ENCODE measurements around the gene FMN1. TPM values are rescaled to one million over a fixed set of nuclear protein-coding genes. Genes with fewer than 3 reads are reported as not detected.

The FMN1 gene
- total and polyA plus RNA-seq, 10 donors, result 0.43 to 42.1 (median 8.6) TPM

DNA sequence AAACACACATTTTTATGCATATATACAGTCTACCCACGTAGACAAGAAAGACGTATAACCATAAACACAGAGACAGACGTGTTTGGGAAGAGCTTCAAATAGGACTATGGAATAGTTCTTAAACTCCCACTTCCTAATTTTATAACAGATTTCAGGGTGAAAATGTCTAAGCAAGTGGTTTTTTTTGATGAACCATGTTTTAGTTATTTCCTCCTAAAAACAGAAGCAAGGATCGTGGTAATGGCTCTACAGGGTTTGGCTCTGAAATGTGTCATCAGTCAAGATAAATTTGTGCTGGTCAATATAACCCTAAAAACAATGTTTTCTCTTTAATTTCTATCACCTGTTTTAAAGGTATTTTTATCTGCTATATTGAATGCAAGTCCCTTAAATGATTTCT, 58.2 kb downstream of the FMN1 start:
- Histone ChIP-seq H3K4me1 (peaks cover 0 to 5% (median 0%) of the 10 kb centered on the region in 6 donors), H3K36me3 (no peaks in the 10 kb centered on the region), H3K27me3 (replicated peaks in 1 of 7) (no peaks in the 10 kb centered on the region), H3K9me3 (no peaks in the 10 kb centered on the region), H3K27ac (no peak overlapping the region), H3K4me3 (no peak overlapping the region)
- 13 to 31% (median 18%) methylated on average over 4 of the region's 4 CpGs for WGBS, 5 donors
- TF ChIP-seq POLR2AphosphoS5 (IDR thresholded peaks at IDR 0.05) (no peak), POLR2A (IDR thresholded peaks at IDR 0.05) (no peak)
- TF ChIP-seq, protein P1, sequence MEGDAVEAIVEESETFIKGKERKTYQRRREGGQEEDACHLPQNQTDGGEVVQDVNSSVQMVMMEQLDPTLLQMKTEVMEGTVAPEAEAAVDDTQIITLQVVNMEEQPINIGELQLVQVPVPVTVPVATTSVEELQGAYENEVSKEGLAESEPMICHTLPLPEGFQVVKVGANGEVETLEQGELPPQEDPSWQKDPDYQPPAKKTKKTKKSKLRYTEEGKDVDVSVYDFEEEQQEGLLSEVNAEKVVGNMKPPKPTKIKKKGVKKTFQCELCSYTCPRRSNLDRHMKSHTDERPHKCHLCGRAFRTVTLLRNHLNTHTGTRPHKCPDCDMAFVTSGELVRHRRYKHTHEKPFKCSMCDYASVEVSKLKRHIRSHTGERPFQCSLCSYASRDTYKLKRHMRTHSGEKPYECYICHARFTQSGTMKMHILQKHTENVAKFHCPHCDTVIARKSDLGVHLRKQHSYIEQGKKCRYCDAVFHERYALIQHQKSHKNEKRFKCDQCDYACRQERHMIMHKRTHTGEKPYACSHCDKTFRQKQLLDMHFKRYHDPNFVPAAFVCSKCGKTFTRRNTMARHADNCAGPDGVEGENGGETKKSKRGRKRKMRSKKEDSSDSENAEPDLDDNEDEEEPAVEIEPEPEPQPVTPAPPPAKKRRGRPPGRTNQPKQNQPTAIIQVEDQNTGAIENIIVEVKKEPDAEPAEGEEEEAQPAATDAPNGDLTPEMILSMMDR (IDR thresholded peaks at IDR 0.05 in 8 of 11, conservative IDR thresholded peaks at IDR 0.05 in 3 of 11), result no peak
- intact Hi-C loops (cut with DNase I; ENCODE audit: low total_unique reads), result no loop called here
- no peak for DNase-seq

DNA sequence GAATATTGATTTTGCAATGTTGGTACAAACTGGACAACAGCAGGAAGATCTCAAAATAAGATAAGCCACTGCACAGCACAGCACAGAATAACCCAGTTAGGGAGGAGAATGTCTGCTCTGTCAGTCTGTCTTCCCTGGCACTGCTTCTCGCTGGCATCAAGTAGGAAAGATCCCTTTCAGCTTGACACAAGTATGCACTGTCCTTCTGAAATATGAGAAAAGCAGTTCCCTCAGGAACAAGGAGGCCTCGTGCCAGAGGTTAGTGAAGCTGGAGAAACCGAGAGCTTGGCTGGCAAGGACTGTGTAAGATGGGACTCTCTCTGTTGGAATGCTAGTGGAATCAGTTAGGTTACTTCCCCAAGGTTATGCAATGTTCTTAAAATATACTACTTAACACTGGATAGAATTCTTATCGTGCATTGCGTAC, 59.1 kb downstream of the FMN1 start:
- WGBS, 5 donors, result 56 to 74% (median 63%) methylated on average over 5 of the region's 5 CpGs
- DNase-seq, result no peak

DNA sequence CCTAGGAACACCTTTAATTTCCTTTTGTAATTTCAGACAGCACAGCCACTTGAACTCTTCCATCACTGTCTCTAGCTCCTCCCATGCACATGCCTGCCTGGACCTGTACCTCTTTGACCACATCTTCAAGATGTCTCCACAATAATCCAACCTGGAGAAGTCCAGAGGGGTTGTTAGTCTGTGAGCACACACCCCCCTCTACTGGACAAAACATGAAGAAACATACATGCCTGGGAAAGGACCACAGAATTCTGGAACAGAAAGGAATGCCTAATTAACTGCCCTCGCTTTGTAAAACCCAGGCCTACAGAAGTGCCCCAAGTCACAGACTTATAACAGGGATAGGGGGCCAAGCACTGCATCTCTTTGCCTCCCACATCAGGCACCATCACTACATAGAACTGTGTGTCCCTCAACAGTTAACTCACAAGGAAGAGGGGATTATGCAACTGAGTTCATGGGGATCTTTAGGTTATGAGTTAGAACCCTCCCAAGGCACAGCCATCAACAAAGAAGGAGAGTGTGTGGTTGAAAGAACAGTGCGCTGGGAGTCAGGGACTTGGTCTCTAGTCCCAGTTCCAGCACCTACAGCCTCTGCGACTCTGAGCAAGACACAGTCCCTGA, 61.7 kb downstream of the FMN1 start:
- H3K4me3 ChIP-seq, result no peak overlapping the region
- no peak for TF ChIP-seq POLR2AphosphoS5 (IDR thresholded peaks at IDR 0.05)
- TF ChIP-seq, protein P1 (IDR thresholded peaks at IDR 0.05 in 8 of 11, conservative IDR thresholded peaks at IDR 0.05 in 3 of 11), result peak in 9 of 11 experiments; percentile 23 to 67 (median 42)
- H3K4me1 ChIP-seq, result peaks cover 0 to 5% (median 0%) of the 10 kb centered on the region in 6 donors
- no peak for DNase-seq
- H3K9me3 ChIP-seq, result no peaks in the 10 kb centered on the region
- intact Hi-C loops (cut with DNase I; ENCODE audit: low total_unique reads), result no loop called here
- H3K36me3 ChIP-seq, result no peaks in the 10 kb centered on the region
- WGBS, 5 donors, result 58 to 87% (median 81%) methylated on average over 3 of the region's 3 CpGs
- no peaks in the 10 kb centered on the region for H3K27me3 ChIP-seq (replicated peaks in 1 of 7)
- H3K27ac ChIP-seq, result no peak overlapping the region

More for the DNA sequence above, 59.1 kb downstream of the FMN1 start:
- TF ChIP-seq POLR2AphosphoS5 (IDR thresholded peaks at IDR 0.05), result no peak
- TF ChIP-seq POLR2A (IDR thresholded peaks at IDR 0.05), result no peak
- TF ChIP-seq, protein P1 (IDR thresholded peaks at IDR 0.05 in 8 of 11, conservative IDR thresholded peaks at IDR 0.05 in 3 of 11), result no peak
- intact Hi-C loops (cut with DNase I; ENCODE audit: low total_unique reads), result no loop called here
- H3K27me3 ChIP-seq (replicated peaks in 1 of 7), result no peaks in the 10 kb centered on the region
- no peak overlapping the region for H3K4me3 ChIP-seq
- H3K27ac ChIP-seq, result no peak overlapping the region
- no peaks in the 10 kb centered on the region for H3K9me3 ChIP-seq
- H3K36me3 ChIP-seq, result no peaks in the 10 kb centered on the region
- peaks cover 0 to 5% (median 0%) of the 10 kb centered on the region in 6 donors for H3K4me1 ChIP-seq

DNA sequence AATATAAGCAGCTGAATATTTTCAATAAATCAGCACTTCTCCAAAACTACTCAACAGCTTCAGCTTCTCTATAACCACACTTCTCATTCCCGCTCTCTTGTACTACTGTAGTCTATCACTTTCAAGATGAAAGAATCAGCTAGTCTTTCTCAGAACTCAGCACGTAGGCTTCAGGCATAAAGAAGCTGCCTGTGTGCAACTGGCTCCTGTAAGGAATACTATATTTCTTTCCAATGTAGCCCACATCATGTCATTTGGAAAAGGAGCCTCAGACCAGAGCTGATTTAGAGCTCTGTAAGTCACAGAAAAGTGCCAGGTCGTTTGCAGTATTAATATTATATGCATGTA, 62.3 kb downstream of the FMN1 start:
- TF ChIP-seq POLR2A (IDR thresholded peaks at IDR 0.05) (no peak), POLR2AphosphoS5 (IDR thresholded peaks at IDR 0.05) (no peak)
- TF ChIP-seq, protein P1 (IDR thresholded peaks at IDR 0.05 in 8 of 11, conservative IDR thresholded peaks at IDR 0.05 in 3 of 11), result no peak
- intact Hi-C loops (cut with DNase I; ENCODE audit: low total_unique reads), result no loop called here
- no peak for DNase-seq
- WGBS, 5 donors, result 52 to 73% (median 66%) methylated on average over 3 of the region's 3 CpGs
- Histone ChIP-seq H3K36me3 (no peaks in the 10 kb centered on the region), H3K27ac (no peak overlapping the region), H3K9me3 (no peaks in the 10 kb centered on the region), H3K4me1 (peaks cover 0 to 9% (median 0%) of the 10 kb centered on the region in 6 donors), H3K27me3 (replicated peaks in 1 of 7) (no peaks in the 10 kb centered on the region), H3K4me3 (no peak overlapping the region)
